Liver (tissue), 9 donors: ENCODE measurements around the gene NACAD. TPM values are rescaled to one million over a fixed set of nuclear protein-coding genes. Genes with fewer than 3 reads are reported as not detected.

ENCODE experiments used
- DNase-seq: peaks from one replicate; pipeline ENCODE4 v3.0.0-alpha.2; 2017; ENCODE audit warnings: low spot score
- H3K27ac ChIP-seq, 2 donors: one replicate each; pipeline ENCODE4 v1.7.0; 2013; ENCODE audit warnings: inconsistent platforms in 2 of 2, low read length in 2 of 2, control low read depth in 1 of 2, low read depth in 1 of 2, mild to moderate bottlenecking in 1 of 2
- H3K27me3 ChIP-seq, 4 donors: one replicate each; pipeline versions ENCODE4 v1.6.1 to v1.7.0; 2013; ENCODE audit warnings: low read length in 3 of 4, inconsistent platforms in 1 of 4, mild to moderate bottlenecking in 1 of 4, moderate library complexity in 1 of 4; ENCODE audit not compliant: control insufficient read depth in 4 of 4, insufficient read depth in 4 of 4
- H3K36me3 ChIP-seq, 4 donors: one replicate each; pipeline versions ENCODE4 v1.6.1 to v1.7.0; 2013; ENCODE audit warnings: low read length in 3 of 4, mild to moderate bottlenecking in 3 of 4, low read depth in 1 of 4, moderate library complexity in 1 of 4; ENCODE audit not compliant: control insufficient read depth in 4 of 4, insufficient read depth in 3 of 4
- H3K4me1 ChIP-seq, 4 donors: one replicate each; pipeline versions ENCODE4 v1.6.1 to v1.7.0; 2013; ENCODE audit warnings: low read length in 3 of 4, mild to moderate bottlenecking in 3 of 4, moderate library complexity in 1 of 4; ENCODE audit not compliant: control insufficient read depth in 4 of 4, insufficient read depth in 4 of 4
- H3K4me3 ChIP-seq, 3 donors: one replicate each; pipeline versions ENCODE4 v1.6.1 to v1.7.0; 2013; ENCODE audit warnings: low read length in 3 of 3, control low read depth in 1 of 3, low read depth in 1 of 3, mild to moderate bottlenecking in 1 of 3
- H3K9ac ChIP-seq, 2 donors: one replicate each; pipeline ENCODE4 v1.7.0; 2013; ENCODE audit warnings: low read length in 2 of 2, mild to moderate bottlenecking in 2 of 2, moderate library complexity in 2 of 2, control low read depth in 1 of 2, low read depth in 1 of 2
- H3K9me3 ChIP-seq, 4 donors: one replicate each; pipeline versions ENCODE4 v1.6.1 to v1.7.0; 2013; ENCODE audit warnings: low read length in 3 of 4; ENCODE audit not compliant: control insufficient read depth in 4 of 4
- EGR1 ChIP-seq, 2 donors: IDR thresholded peaks; 2 replicates each; pipeline ENCODE4 v1.6.1; 2016 to 2018; ENCODE audit warnings: antibody characterized with exemption in 2 of 2, low read depth in 2 of 2
- FOXA1 ChIP-seq: IDR thresholded peaks from 2 replicates; pipeline ENCODE4 v1.6.1; 2016; ENCODE audit warnings: antibody characterized with exemption
- FOXA2 ChIP-seq: IDR thresholded peaks from 2 replicates; pipeline ENCODE4 v1.6.1; 2016; ENCODE audit warnings: antibody characterized with exemption
- HNF4A ChIP-seq, 2 donors: conservative IDR thresholded peaks; 2 replicates each; pipeline ENCODE4 v1.6.1; 2016; ENCODE audit warnings: antibody characterized with exemption in 2 of 2, mild to moderate bottlenecking in 2 of 2
- JUND ChIP-seq, 2 donors: IDR thresholded peaks; 2 replicates each; pipeline ENCODE4 v1.6.1; 2016; ENCODE audit warnings: antibody characterized with exemption in 2 of 2
- NR2F2 ChIP-seq: IDR thresholded peaks from 2 replicates; pipeline ENCODE4 v1.6.1; 2016; ENCODE audit warnings: antibody characterized with exemption
- RAD21 ChIP-seq, 2 donors: IDR thresholded peaks; 2 replicates each; pipeline ENCODE4 v1.6.1; 2016; ENCODE audit warnings: antibody characterized with exemption in 2 of 2, mild to moderate bottlenecking in 2 of 2
- RXRA ChIP-seq, 2 donors: IDR thresholded peaks; 2 replicates each; pipeline ENCODE4 v1.6.1; 2017 to 2018; ENCODE audit warnings: antibody characterized with exemption in 2 of 2, mild to moderate bottlenecking in 1 of 2
- SP1 ChIP-seq: IDR thresholded peaks from 2 replicates; pipeline ENCODE4 v1.6.1; 2018; ENCODE audit warnings: antibody characterized with exemption, mild to moderate bottlenecking
- TAF1 ChIP-seq: conservative IDR thresholded peaks from 2 replicates; pipeline ENCODE4 v1.6.1; 2016; ENCODE audit warnings: antibody characterized with exemption, mild to moderate bottlenecking
- YY1 ChIP-seq: IDR thresholded peaks from 2 replicates; pipeline ENCODE4 v1.6.1; 2016; ENCODE audit warnings: antibody characterized with exemption, mild to moderate bottlenecking
- WGBS: extraction: QIAGEN DNeasy Blood & Tissue Kit; methylation state at CpG from one replicate; pipeline ENCODE4 v1.1.7; 2013; 5-methylcytosine and 5-hydroxymethylcytosine counted together
- polyA plus RNA-seq, 2 donors: library from polyadenylated mRNA; stranded (reverse) in 1 of 2; unstranded in 1 of 2; fragments of 200-250 nt in 1 of 2; fragments of >200 nt in 1 of 2; fragmentation: Nextera tagmentation in 1 of 2; extraction: Ambion mirVana in 1 of 2; gene quantifications; one replicate each; pipeline versions ENCODE4 v1.2.1 to v1.2.3, GENCODE V29; 2013 to 2015
- total RNA-seq, 2 donors: library from RNA; depleted of rRNA; stranded (reverse); fragments of >200 nt; gene quantifications; one replicate each; pipeline ENCODE4 v1.2.3, GENCODE V29; 2014
- TF ChIP-seq, protein P1 (sequence below): IDR thresholded peaks from 2 replicates; pipeline ENCODE4 v1.6.1; 2016; ENCODE audit warnings: antibody characterized with exemption
- TF ChIP-seq, protein P2 (sequence below): fragments of 150-350 bp; IDR thresholded peaks from 2 replicates; pipeline ENCODE4 v1.5.1; 2017; ENCODE audit warnings: improper control_type of control experiment, low read depth, low read length; ENCODE audit not compliant: missing input control
- TF ChIP-seq, protein P3 (sequence below): IDR thresholded peaks from 2 replicates; pipeline ENCODE4 v1.6.1; 2016; ENCODE audit warnings: antibody characterized with exemption, mild to moderate bottlenecking
- TF ChIP-seq, protein P4 (sequence below): IDR thresholded peaks from 2 replicates; pipeline ENCODE4 v1.6.1; 2016; ENCODE audit warnings: antibody characterized with exemption
- TF ChIP-seq, protein P5 (sequence below): IDR thresholded peaks from 2 replicates; pipeline ENCODE4 v1.6.1; 2016; ENCODE audit warnings: antibody characterized with exemption
- donor health status: healthy.
- donor health status: healthy.
- donor health status: healthy.
- donor health status: healthy.
- donor health status: healthy.

The NACAD gene
- total and polyA plus RNA-seq, 4 donors, result 0.03 to 0.14 (median 0.09) TPM

DNA sequence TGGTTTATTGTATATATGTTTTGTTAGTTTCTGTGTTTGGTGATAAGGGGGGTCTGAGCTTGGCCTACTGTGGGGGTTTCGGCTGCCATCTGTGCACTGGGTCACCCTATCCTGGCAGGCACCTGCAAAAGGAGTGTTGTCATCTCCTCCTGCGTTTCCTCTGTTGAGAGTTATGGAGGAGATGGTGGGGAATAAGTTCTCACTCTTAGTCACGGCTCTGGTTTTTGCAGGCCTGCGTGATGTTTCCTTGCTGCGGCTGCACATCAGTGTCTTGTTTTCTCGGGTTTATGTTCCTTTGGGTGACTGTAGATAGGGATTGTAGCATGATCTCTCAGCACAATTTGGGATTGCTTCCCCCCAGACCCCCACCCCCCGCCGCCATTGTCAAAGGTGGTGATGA is 52.0 kb downstream of the NACAD start:
- Histone ChIP-seq H3K27me3 (no peaks in the 10 kb centered on the region), H3K27ac (no peak overlapping the region), H3K36me3 (peaks cover 2 to 28% (median 15%) of the 10 kb centered on the region in 4 donors), H3K9me3 (no peaks in the 10 kb centered on the region), H3K4me1 (peaks cover 9 to 24% (median 18%) of the 10 kb centered on the region in 4 donors), H3K4me3 (no peak overlapping the region), H3K9ac (no peak overlapping the region)
- WGBS, result 86% methylated on average over 8 of the region's 8 CpGs
- TF ChIP-seq, protein P1, sequence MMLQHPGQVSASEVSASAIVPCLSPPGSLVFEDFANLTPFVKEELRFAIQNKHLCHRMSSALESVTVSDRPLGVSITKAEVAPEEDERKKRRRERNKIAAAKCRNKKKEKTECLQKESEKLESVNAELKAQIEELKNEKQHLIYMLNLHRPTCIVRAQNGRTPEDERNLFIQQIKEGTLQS, result no peak
- TF ChIP-seq RAD21 (IDR thresholded peaks at IDR 0.05) (no peak), RXRA (IDR thresholded peaks at IDR 0.05) (no peak), FOXA1 (no peak), SP1 (no peak), TAF1 (no peak), JUND (IDR thresholded peaks at IDR 0.05) (no peak), FOXA2 (no peak), HNF4A (conservative IDR thresholded peaks at IDR 0.05) (no peak), YY1 (no peak), NR2F2 (no peak), EGR1 (IDR thresholded peaks at IDR 0.05; ENCODE audit: low read depth in 2 of 2) (no peak)
- TF ChIP-seq, protein P2, sequence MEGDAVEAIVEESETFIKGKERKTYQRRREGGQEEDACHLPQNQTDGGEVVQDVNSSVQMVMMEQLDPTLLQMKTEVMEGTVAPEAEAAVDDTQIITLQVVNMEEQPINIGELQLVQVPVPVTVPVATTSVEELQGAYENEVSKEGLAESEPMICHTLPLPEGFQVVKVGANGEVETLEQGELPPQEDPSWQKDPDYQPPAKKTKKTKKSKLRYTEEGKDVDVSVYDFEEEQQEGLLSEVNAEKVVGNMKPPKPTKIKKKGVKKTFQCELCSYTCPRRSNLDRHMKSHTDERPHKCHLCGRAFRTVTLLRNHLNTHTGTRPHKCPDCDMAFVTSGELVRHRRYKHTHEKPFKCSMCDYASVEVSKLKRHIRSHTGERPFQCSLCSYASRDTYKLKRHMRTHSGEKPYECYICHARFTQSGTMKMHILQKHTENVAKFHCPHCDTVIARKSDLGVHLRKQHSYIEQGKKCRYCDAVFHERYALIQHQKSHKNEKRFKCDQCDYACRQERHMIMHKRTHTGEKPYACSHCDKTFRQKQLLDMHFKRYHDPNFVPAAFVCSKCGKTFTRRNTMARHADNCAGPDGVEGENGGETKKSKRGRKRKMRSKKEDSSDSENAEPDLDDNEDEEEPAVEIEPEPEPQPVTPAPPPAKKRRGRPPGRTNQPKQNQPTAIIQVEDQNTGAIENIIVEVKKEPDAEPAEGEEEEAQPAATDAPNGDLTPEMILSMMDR, result no peak
- TF ChIP-seq, protein P3, sequence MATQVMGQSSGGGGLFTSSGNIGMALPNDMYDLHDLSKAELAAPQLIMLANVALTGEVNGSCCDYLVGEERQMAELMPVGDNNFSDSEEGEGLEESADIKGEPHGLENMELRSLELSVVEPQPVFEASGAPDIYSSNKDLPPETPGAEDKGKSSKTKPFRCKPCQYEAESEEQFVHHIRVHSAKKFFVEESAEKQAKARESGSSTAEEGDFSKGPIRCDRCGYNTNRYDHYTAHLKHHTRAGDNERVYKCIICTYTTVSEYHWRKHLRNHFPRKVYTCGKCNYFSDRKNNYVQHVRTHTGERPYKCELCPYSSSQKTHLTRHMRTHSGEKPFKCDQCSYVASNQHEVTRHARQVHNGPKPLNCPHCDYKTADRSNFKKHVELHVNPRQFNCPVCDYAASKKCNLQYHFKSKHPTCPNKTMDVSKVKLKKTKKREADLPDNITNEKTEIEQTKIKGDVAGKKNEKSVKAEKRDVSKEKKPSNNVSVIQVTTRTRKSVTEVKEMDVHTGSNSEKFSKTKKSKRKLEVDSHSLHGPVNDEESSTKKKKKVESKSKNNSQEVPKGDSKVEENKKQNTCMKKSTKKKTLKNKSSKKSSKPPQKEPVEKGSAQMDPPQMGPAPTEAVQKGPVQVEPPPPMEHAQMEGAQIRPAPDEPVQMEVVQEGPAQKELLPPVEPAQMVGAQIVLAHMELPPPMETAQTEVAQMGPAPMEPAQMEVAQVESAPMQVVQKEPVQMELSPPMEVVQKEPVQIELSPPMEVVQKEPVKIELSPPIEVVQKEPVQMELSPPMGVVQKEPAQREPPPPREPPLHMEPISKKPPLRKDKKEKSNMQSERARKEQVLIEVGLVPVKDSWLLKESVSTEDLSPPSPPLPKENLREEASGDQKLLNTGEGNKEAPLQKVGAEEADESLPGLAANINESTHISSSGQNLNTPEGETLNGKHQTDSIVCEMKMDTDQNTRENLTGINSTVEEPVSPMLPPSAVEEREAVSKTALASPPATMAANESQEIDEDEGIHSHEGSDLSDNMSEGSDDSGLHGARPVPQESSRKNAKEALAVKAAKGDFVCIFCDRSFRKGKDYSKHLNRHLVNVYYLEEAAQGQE, result no peak
- TF ChIP-seq, protein P4, sequence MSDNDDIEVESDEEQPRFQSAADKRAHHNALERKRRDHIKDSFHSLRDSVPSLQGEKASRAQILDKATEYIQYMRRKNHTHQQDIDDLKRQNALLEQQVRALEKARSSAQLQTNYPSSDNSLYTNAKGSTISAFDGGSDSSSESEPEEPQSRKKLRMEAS, result no peak
- TF ChIP-seq, protein P5, sequence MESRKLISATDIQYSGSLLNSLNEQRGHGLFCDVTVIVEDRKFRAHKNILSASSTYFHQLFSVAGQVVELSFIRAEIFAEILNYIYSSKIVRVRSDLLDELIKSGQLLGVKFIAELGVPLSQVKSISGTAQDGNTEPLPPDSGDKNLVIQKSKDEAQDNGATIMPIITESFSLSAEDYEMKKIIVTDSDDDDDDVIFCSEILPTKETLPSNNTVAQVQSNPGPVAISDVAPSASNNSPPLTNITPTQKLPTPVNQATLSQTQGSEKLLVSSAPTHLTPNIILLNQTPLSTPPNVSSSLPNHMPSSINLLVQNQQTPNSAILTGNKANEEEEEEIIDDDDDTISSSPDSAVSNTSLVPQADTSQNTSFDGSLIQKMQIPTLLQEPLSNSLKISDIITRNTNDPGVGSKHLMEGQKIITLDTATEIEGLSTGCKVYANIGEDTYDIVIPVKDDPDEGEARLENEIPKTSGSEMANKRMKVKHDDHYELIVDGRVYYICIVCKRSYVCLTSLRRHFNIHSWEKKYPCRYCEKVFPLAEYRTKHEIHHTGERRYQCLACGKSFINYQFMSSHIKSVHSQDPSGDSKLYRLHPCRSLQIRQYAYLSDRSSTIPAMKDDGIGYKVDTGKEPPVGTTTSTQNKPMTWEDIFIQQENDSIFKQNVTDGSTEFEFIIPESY, result no peak
- no peak for DNase-seq

DNA sequence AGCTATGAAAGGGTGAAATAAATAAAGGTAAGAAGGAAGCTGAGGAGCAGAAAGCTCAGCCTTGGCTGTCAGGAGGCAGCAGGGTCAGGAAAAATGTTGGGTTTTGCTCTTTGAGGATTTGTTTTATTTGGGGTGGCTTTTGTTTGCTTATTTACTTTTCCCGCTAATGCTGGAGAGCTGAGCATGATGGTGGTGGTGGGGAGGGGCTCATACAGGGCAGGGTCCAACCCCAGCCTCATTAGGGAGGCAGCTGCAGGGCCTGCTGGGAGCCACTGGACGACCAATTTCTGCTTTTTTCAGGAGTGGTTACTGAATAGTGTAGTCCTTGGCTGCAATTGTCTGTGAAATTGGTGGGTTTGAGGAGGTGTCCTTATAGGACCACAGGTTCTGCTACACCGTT is 52.5 kb downstream of the NACAD start:
- peaks cover 0 to 25% (median 12%) of the 10 kb centered on the region in 4 donors for H3K36me3 ChIP-seq
- TF ChIP-seq SP1 (peak; percentile 13), FOXA1 (no peak), TAF1 (no peak), FOXA2 (no peak), HNF4A (conservative IDR thresholded peaks at IDR 0.05) (peak in 1 of 2 donors; percentile 54), RXRA (IDR thresholded peaks at IDR 0.05) (no peak), RAD21 (IDR thresholded peaks at IDR 0.05) (no peak)
- TF ChIP-seq, protein P5, result no peak
- TF ChIP-seq, protein P2, result no peak
- DNase-seq, result no peak
- no peaks in the 10 kb centered on the region for H3K27me3 ChIP-seq
- 48% methylated on average over 3 of the region's 3 CpGs for WGBS
- no peak overlapping the region for H3K27ac ChIP-seq
- H3K4me1 ChIP-seq, result peaks cover 9 to 24% (median 18%) of the 10 kb centered on the region in 4 donors
- no peaks in the 10 kb centered on the region for H3K9me3 ChIP-seq
- H3K4me3 ChIP-seq, result no peak overlapping the region
- no peak overlapping the region for H3K9ac ChIP-seq
